GM12878 (cell line): ENCODE results near the gene KRTAP4-8.

ENCODE experiments used
- ATF7 ChIP-seq: fragments of 450-650 bp; IDR thresholded peaks from 2 replicates; pipeline ENCODE4 v1.6.1; 2016; ENCODE audit warnings: low read depth, mild to moderate bottlenecking
- BRCA1 ChIP-seq: IDR thresholded peaks from 2 replicates; pipeline ENCODE4 v1.6.1; 2011; ENCODE audit warnings: low read depth, low read length, improper control_type of control experiment
- CEBPB ChIP-seq, 2 experiments: fragments of 150-350 bp in 1 of 2; IDR thresholded peaks; 2 replicates each; pipeline ENCODE4 v1.6.1; 2012 to 2014; ENCODE audit warnings: low read depth in 2 of 2, low read length in 2 of 2, borderline replicate concordance in 1 of 2, inconsistent platforms in 1 of 2
- CREM ChIP-seq: IDR thresholded peaks from 2 replicates; pipeline ENCODE4 v1.6.1; 2014; ENCODE audit warnings: antibody characterized with exemption, low read depth
- ESRRA ChIP-seq: IDR thresholded peaks from 2 replicates; pipeline ENCODE4 v1.6.1; 2012; ENCODE audit warnings: mild to moderate bottlenecking, low read length, improper control_type of control experiment
- EZH2 ChIP-seq: IDR thresholded peaks from 2 replicates; pipeline ENCODE4 v1.6.1; 2012; ENCODE audit warnings: low read depth, mild to moderate bottlenecking, control low read depth, inconsistent platforms, low read length, borderline replicate concordance; ENCODE audit not compliant: control insufficient read depth
- GABPA ChIP-seq: IDR thresholded peaks from 2 replicates; pipeline ENCODE4 v1.6.1; 2014; ENCODE audit warnings: antibody characterized with exemption, low read depth, mild to moderate bottlenecking, inconsistent platforms
- POLR2A ChIP-seq: IDR thresholded peaks from 2 replicates; pipeline ENCODE4 v1.6.1; 2011; ENCODE audit warnings: low read depth, mild to moderate bottlenecking, low read length
- POLR2AphosphoS5 ChIP-seq: IDR thresholded peaks from 2 replicates; pipeline ENCODE4 v1.6.1; 2011; ENCODE audit warnings: mild to moderate bottlenecking, low read length, inconsistent platforms
- SMARCA5 ChIP-seq: fragments of 450-650 bp; IDR thresholded peaks from 2 replicates; pipeline ENCODE4 v1.6.1; 2017; ENCODE audit warnings: mild to moderate bottlenecking
- YY1 ChIP-seq: IDR thresholded peaks from 2 replicates; pipeline ENCODE4 v1.6.1; 2011; ENCODE audit warnings: low read depth, mild to moderate bottlenecking, low read length
- TF ChIP-seq, protein P1 (sequence below): fragments of 450-650 bp; formaldehyde crosslinking; IDR thresholded peaks from 2 replicates; pipeline ENCODE4 v1.5.0; 2022; ENCODE audit warnings: mild to moderate bottlenecking, missing genetic modification characterization
- TF ChIP-seq, protein P2 (sequence below), 3 experiments: IDR thresholded peaks in 2 of 3; conservative IDR thresholded peaks in 1 of 3; 2 replicates each; pipeline ENCODE4 v1.5.1; 2011; ENCODE audit warnings: low read depth in 3 of 3, low read length in 3 of 3, mild to moderate bottlenecking in 3 of 3, control low read depth in 2 of 3, moderate library complexity in 2 of 3, inconsistent platforms in 1 of 3, mixed read lengths in 1 of 3; ENCODE audit not compliant: control insufficient read depth in 2 of 3, insufficient read depth in 1 of 3; ENCODE audit errors: extremely low read depth in 1 of 3
- TF ChIP-seq, protein P3 (sequence below): fragments of 150-350 bp; IDR thresholded peaks from 2 replicates; pipeline ENCODE4 v1.6.1; 2016; ENCODE audit warnings: low read depth, low read length

DNA sequence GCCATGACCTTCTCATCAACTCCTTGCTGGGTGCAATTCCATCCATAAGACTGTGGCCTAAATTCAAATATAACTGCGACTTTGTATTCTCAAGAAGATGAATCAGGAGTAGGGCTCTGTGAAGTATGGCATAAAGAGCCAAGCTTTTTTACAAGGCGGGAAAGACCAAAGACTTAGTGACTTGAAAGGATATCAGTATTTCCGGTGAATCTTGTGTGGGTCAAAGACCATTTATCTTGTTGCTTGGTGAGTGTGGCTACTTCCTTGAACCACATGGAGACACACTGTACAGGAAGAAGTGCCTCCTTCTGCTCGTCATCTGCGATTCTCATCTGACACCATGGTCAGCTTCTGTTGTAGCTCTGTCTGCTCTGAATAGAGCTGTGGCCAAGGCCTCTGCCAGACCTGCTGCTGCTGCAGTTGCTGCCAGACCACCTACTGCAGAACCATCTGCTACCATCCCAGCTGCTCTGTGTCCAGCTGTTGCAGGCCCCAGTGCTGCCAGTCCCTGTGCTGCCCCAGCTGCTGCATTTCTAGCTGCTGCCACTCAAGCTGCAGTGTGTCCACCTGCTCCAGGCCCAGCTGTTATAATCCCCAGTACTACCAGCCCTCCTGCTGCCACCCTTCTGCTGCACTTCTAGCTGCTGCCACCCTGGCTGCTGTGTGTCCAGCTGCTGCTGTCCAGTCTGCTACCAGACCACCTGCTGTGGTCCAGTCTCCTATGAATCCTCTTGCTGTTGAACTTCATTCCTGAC lies 26.2 kb downstream of the KRTAP4-8 start:
- no peak for TF ChIP-seq GABPA
- no peak for TF ChIP-seq BRCA1
- TF ChIP-seq POLR2A: no peak
- no peak for TF ChIP-seq POLR2AphosphoS5
- no peak for TF ChIP-seq YY1
- TF ChIP-seq, protein P1, sequence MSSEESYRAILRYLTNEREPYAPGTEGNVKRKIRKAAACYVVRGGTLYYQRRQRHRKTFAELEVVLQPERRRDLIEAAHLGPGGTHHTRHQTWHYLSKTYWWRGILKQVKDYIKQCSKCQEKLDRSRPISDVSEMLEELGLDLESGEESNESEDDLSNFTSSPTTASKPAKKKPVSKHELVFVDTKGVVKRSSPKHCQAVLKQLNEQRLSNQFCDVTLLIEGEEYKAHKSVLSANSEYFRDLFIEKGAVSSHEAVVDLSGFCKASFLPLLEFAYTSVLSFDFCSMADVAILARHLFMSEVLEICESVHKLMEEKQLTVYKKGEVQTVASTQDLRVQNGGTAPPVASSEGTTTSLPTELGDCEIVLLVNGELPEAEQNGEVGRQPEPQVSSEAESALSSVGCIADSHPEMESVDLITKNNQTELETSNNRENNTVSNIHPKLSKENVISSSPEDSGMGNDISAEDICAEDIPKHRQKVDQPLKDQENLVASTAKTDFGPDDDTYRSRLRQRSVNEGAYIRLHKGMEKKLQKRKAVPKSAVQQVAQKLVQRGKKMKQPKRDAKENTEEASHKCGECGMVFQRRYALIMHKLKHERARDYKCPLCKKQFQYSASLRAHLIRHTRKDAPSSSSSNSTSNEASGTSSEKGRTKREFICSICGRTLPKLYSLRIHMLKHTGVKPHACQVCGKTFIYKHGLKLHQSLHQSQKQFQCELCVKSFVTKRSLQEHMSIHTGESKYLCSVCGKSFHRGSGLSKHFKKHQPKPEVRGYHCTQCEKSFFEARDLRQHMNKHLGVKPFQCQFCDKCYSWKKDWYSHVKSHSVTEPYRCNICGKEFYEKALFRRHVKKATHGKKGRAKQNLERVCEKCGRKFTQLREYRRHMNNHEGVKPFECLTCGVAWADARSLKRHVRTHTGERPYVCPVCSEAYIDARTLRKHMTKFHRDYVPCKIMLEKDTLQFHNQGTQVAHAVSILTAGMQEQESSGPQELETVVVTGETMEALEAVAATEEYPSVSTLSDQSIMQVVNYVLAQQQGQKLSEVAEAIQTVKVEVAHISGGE (CRISPR knock-in tag): no peak
- no peak for TF ChIP-seq CEBPB (IDR thresholded peaks at IDR 0.05; ENCODE audit: borderline replicate concordance in 1 of 2, low read depth in 2 of 2, low read length in 2 of 2)
- TF ChIP-seq, protein P2, sequence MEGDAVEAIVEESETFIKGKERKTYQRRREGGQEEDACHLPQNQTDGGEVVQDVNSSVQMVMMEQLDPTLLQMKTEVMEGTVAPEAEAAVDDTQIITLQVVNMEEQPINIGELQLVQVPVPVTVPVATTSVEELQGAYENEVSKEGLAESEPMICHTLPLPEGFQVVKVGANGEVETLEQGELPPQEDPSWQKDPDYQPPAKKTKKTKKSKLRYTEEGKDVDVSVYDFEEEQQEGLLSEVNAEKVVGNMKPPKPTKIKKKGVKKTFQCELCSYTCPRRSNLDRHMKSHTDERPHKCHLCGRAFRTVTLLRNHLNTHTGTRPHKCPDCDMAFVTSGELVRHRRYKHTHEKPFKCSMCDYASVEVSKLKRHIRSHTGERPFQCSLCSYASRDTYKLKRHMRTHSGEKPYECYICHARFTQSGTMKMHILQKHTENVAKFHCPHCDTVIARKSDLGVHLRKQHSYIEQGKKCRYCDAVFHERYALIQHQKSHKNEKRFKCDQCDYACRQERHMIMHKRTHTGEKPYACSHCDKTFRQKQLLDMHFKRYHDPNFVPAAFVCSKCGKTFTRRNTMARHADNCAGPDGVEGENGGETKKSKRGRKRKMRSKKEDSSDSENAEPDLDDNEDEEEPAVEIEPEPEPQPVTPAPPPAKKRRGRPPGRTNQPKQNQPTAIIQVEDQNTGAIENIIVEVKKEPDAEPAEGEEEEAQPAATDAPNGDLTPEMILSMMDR (IDR thresholded peaks at IDR 0.05 in 2 of 3, conservative IDR thresholded peaks at IDR 0.05 in 1 of 3; ENCODE audit: control insufficient read depth in 2 of 3, extremely low read depth in 1 of 3, insufficient read depth in 1 of 3, low read depth in 3 of 3, low read length in 3 of 3): no peak
- TF ChIP-seq, protein P3, sequence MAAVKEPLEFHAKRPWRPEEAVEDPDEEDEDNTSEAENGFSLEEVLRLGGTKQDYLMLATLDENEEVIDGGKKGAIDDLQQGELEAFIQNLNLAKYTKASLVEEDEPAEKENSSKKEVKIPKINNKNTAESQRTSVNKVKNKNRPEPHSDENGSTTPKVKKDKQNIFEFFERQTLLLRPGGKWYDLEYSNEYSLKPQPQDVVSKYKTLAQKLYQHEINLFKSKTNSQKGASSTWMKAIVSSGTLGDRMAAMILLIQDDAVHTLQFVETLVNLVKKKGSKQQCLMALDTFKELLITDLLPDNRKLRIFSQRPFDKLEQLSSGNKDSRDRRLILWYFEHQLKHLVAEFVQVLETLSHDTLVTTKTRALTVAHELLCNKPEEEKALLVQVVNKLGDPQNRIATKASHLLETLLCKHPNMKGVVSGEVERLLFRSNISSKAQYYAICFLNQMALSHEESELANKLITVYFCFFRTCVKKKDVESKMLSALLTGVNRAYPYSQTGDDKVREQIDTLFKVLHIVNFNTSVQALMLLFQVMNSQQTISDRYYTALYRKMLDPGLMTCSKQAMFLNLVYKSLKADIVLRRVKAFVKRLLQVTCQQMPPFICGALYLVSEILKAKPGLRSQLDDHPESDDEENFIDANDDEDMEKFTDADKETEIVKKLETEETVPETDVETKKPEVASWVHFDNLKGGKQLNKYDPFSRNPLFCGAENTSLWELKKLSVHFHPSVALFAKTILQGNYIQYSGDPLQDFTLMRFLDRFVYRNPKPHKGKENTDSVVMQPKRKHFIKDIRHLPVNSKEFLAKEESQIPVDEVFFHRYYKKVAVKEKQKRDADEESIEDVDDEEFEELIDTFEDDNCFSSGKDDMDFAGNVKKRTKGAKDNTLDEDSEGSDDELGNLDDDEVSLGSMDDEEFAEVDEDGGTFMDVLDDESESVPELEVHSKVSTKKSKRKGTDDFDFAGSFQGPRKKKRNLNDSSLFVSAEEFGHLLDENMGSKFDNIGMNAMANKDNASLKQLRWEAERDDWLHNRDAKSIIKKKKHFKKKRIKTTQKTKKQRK: no peak
- TF ChIP-seq ATF7: no peak
- no peak for TF ChIP-seq EZH2
- no peak for TF ChIP-seq SMARCA5
- no peak for TF ChIP-seq ESRRA
- TF ChIP-seq CREM: no peak
